Endothelial cell of umbilical vein (primary cell): ENCODE measurements around the gene IFNL3. TPM values are rescaled to one million over a fixed set of nuclear protein-coding genes. Genes with fewer than 3 reads are reported as not detected.

Experiments used
- BruUV-seq: library from RNA; stranded (reverse); fragments of 400-500 nt; replicated peaks from 2 replicates; lab custom pipeline; 2021; lab: Mats Ljungman, UMichigan
- CTCF ChIA-PET: fragments of 300-600, 350-600 bp; sonication (Branson Sonifier 250); formaldehyde crosslinking; loops from one replicate; lab custom pipeline; 2021; ENCODE audit warnings: antibody characterized with exemption, inconsistent platforms; lab: Charles Lee
- POLR2A ChIA-PET: fragments of 300-600, 350-600 bp; sonication (Branson Sonifier 250); formaldehyde crosslinking; loops from one replicate; lab custom pipeline; 2021; ENCODE audit warnings: antibody characterized with exemption, inconsistent platforms; lab: Charles Lee
- DNase-seq: peaks from one replicate; pipeline ENCODE4 v3.0.0-alpha.2; 2011; ENCODE audit warnings: low read depth, low spot score
- FAIRE-seq: peaks from 2 replicates; lab custom pipeline; 2011; peaks lifted over from hg19 to GRCh38; lab: Jason Lieb, UNC
- H2AFZ ChIP-seq: 2 replicates; pipeline ENCODE4 v1.6.0; 2012; ENCODE audit warnings: low read depth, low read length, control low read depth, inconsistent platforms
- H3K27ac ChIP-seq: 2 replicates; pipeline ENCODE4 v1.5.1; 2011; ENCODE audit warnings: low read depth, mild to moderate bottlenecking, control low read depth, low read length, moderate library complexity; ENCODE audit not compliant: insufficient read depth
- H3K27me3 ChIP-seq, 2 experiments: 2 replicates each; pipeline versions ENCODE4 v1.6.0 to v1.6.1; 2011; ENCODE audit warnings: low read length in 2 of 2, mixed read lengths in 1 of 2; ENCODE audit not compliant: control insufficient read depth in 2 of 2, insufficient read depth in 2 of 2
- H3K36me3 ChIP-seq, 2 experiments: 2 replicates in 1 of 2; 3 replicates in 1 of 2; pipeline ENCODE4 v1.5.1; 2011; ENCODE audit warnings: low read length in 2 of 2, mild to moderate bottlenecking in 1 of 2, moderate library complexity in 1 of 2; ENCODE audit not compliant: control insufficient read depth in 2 of 2, insufficient read depth in 2 of 2; ENCODE audit errors: extremely low read depth in 1 of 2
- H3K4me1 ChIP-seq: 3 replicates; pipeline ENCODE4 v1.5.1; 2011; ENCODE audit warnings: mild to moderate bottlenecking, low read length; ENCODE audit not compliant: control insufficient read depth, insufficient read depth; ENCODE audit errors: extremely low read depth
- H3K4me2 ChIP-seq: 2 replicates; pipeline ENCODE4 v1.6.1; 2011; ENCODE audit warnings: low read length, control low read depth, mixed read lengths; ENCODE audit not compliant: insufficient read depth
- H3K4me3 ChIP-seq, 3 experiments: fragments of 200-600 bp in 1 of 3; sonication (generic), shearing (Covaris generic) in 1 of 3; replicated peaks in 1 of 3; 2 replicates each; pipeline ENCODE4 v1.5.1; 2011 to 2016; ENCODE audit warnings: control low read depth in 3 of 3, low read length in 3 of 3, mild to moderate bottlenecking in 2 of 3, inconsistent platforms in 1 of 3, low read depth in 1 of 3, moderate library complexity in 1 of 3; ENCODE audit not compliant: insufficient read depth in 1 of 3
- H3K79me2 ChIP-seq: 2 replicates; pipeline ENCODE4 v1.6.0; 2012; ENCODE audit warnings: low read length, inconsistent platforms; ENCODE audit not compliant: control insufficient read depth, insufficient read depth
- H3K9ac ChIP-seq: replicated peaks from 2 replicates; pipeline ENCODE3; 2011; ENCODE audit warnings: low read length, control low read depth; ENCODE audit not compliant: insufficient read depth; ENCODE audit errors: extremely low read depth
- H3K9me1 ChIP-seq: replicated peaks from 3 replicates; pipeline ENCODE4 v1.6.0; 2011; ENCODE audit warnings: mild to moderate bottlenecking, low read length; ENCODE audit not compliant: control insufficient read depth, insufficient read depth; ENCODE audit errors: extremely low read depth
- H3K9me3 ChIP-seq: replicated peaks from 2 replicates; pipeline ENCODE4 v1.5.1; 2012; ENCODE audit warnings: low read length, inconsistent platforms; ENCODE audit not compliant: control insufficient read depth, insufficient read depth
- H4K20me1 ChIP-seq: replicated peaks from 2 replicates; pipeline ENCODE3; 2011; ENCODE audit warnings: mild to moderate bottlenecking, low read length; ENCODE audit not compliant: control insufficient read depth, insufficient read depth; ENCODE audit errors: extremely low read depth
- EZH2 ChIP-seq: IDR thresholded peaks from 2 replicates; pipeline ENCODE4 v1.6.1; 2012; ENCODE audit warnings: borderline replicate concordance, low read depth, mild to moderate bottlenecking, moderate library complexity, low read length, inconsistent platforms; ENCODE audit not compliant: severe bottlenecking
- FOS ChIP-seq: IDR thresholded peaks from 2 replicates; pipeline ENCODE4 v1.6.1; 2011; ENCODE audit warnings: mild to moderate bottlenecking, low read length, moderate library complexity, borderline replicate concordance; ENCODE audit not compliant: insufficient read depth
- GATA2 ChIP-seq: IDR thresholded peaks from 2 replicates; pipeline ENCODE4 v1.7.0; 2011; ENCODE audit warnings: low read depth, mild to moderate bottlenecking, moderate library complexity, mixed read lengths, low read length; ENCODE audit not compliant: insufficient read length, insufficient read depth
- JUN ChIP-seq: IDR thresholded peaks from 2 replicates; pipeline ENCODE4 v1.6.1; 2011; ENCODE audit warnings: borderline replicate concordance, low read depth; ENCODE audit not compliant: insufficient read length, insufficient read depth
- MYC ChIP-seq: IDR thresholded peaks from one replicate; pipeline ENCODE4 v1.6.1; 2011; ENCODE audit warnings: mild to moderate bottlenecking, low read depth, low read length
- POLR2A ChIP-seq: IDR thresholded peaks from 2 replicates; pipeline ENCODE4 v1.6.1; 2012; ENCODE audit warnings: low read depth, mild to moderate bottlenecking, control low read depth, low read length
- POLR2AphosphoS5 ChIP-seq: IDR thresholded peaks from 2 replicates; pipeline ENCODE4 v1.6.1; 2012; ENCODE audit warnings: low read depth, mild to moderate bottlenecking, control low read depth, low read length, moderate library complexity; ENCODE audit not compliant: insufficient read depth
- dilution Hi-C: fragments of 300-500 bp; cut with MboI; formaldehyde crosslinking; loops from one replicate; pipeline ENCODE4 v1.15.0; 2019; ENCODE audit warnings: low sequenced_read_pairs; ENCODE audit not compliant: extremely low pct_ligation_motif_present
- intact Hi-C: fragments of 100-400 bp; cut with micrococcal nuclease; formaldehyde crosslinking; loops from one replicate; pipeline ENCODE4 v1.10.0; 2022
- polyA plus RNA-seq, 4 experiments: library from polyadenylated mRNA; depleted of rRNA in 3 of 4; stranded (reverse) in 3 of 4; unstranded in 1 of 4; fragments of >200 nt; gene quantifications; 2 replicates each; pipeline versions ENCODE4 v1.2.1 to v1.2.3, GENCODE V29; 2011 to 2012; ENCODE audit warnings: missing spikeins in 1 of 4
- total RNA-seq: library from RNA; stranded (reverse); gene quantifications from 2 replicates; pipeline ENCODE4 v1.2.3, GENCODE V29; 2021
- TF ChIP-seq, protein P1 (sequence below): IDR thresholded peaks from 2 replicates; pipeline ENCODE4 v1.6.1; 2011; ENCODE audit not compliant: insufficient read depth, insufficient read length
- TF ChIP-seq, protein P2 (sequence below), 2 donors: IDR thresholded peaks; 1 replicate in 1 of 2; 2 replicates in 1 of 2; pipeline ENCODE4 v1.5.1; 2011; ENCODE audit warnings: low read length in 2 of 2, mild to moderate bottlenecking in 2 of 2, moderate library complexity in 2 of 2, control low read depth in 1 of 2, inconsistent platforms in 1 of 2, low read depth in 1 of 2; ENCODE audit not compliant: insufficient read depth in 1 of 2; ENCODE audit errors: extremely low read depth in 1 of 2

The IFNL3 gene
- total and polyA plus RNA-seq, 2 donors (not counting 3 experiments of a cell fraction or from before 2014, with no cell fraction given): not detected

DNA sequence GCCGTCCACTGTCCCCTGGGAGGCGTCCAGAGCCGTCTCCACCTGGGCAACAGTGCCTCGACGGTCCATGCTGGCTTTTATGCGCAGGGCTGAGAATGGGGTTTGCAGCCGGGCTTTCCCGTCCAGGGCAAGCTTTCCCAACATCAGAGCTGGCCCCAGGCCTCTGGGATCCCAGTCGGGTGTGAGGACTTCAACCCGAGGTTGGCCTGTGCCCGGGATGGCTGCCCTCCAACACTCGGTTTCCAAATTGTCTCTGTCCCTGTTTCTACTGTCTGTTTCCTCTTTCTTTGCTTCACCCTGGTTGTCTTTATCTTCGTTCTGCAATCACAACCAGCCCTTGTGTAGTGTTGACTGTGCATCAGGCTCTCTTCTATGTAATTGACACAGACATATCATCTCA, 4.0 kb upstream of the IFNL3 start, which contains the start of gene IFNL4:
TSS of gene IFNL4 (minus strand) at position 51 of the 400 bp plus-strand sequence.
- CTCF ChIA-PET: interaction anchor here (1.3 kb wide), 1 partner anchor 13 kb away, joined by 4 read pairs; no protein-coding TSS in a partner anchor
- Histone ChIP-seq H3K9me1 (no peaks in the 10 kb centered on the region), H3K4me2 (no peak within 1 kb of the TSS), H3K27ac (no peak within 1 kb of the TSS), H3K36me3 (no peaks in the 10 kb centered on the region), H4K20me1 (no peaks in the 10 kb centered on the region), H3K4me3 (no peak within 1 kb of the TSS), H3K9me3 (no peaks in the 10 kb centered on the region), H2AFZ (peak within 1 kb of the TSS; percentile 62), H3K4me1 (no peaks in the 10 kb centered on the region), H3K79me2 (no peaks in the 10 kb centered on the region), H3K9ac (no peak within 1 kb of the TSS), H3K27me3 (peaks cover 33 to 38% of the 10 kb centered on the region in 2 experiments)
- intact Hi-C loops: no loop called here
- FAIRE-seq (no peak), DNase-seq (no peak)
- no peak for TF ChIP-seq POLR2AphosphoS5
- TF ChIP-seq, protein P1, sequence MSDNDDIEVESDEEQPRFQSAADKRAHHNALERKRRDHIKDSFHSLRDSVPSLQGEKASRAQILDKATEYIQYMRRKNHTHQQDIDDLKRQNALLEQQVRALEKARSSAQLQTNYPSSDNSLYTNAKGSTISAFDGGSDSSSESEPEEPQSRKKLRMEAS: no peak
- TF ChIP-seq, protein P2, sequence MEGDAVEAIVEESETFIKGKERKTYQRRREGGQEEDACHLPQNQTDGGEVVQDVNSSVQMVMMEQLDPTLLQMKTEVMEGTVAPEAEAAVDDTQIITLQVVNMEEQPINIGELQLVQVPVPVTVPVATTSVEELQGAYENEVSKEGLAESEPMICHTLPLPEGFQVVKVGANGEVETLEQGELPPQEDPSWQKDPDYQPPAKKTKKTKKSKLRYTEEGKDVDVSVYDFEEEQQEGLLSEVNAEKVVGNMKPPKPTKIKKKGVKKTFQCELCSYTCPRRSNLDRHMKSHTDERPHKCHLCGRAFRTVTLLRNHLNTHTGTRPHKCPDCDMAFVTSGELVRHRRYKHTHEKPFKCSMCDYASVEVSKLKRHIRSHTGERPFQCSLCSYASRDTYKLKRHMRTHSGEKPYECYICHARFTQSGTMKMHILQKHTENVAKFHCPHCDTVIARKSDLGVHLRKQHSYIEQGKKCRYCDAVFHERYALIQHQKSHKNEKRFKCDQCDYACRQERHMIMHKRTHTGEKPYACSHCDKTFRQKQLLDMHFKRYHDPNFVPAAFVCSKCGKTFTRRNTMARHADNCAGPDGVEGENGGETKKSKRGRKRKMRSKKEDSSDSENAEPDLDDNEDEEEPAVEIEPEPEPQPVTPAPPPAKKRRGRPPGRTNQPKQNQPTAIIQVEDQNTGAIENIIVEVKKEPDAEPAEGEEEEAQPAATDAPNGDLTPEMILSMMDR (IDR thresholded peaks at IDR 0.05; ENCODE audit: extremely low read depth in 1 of 2, insufficient read depth in 1 of 2, low read depth in 1 of 2, low read length in 2 of 2): no peak
- TF ChIP-seq MYC: no peak
- no peak for TF ChIP-seq EZH2
- TF ChIP-seq GATA2: no peak
- no peak for TF ChIP-seq FOS
- TF ChIP-seq JUN: no peak
- no peak for TF ChIP-seq POLR2A
- BruUV-seq: no TSS peak
- POLR2A ChIA-PET: no interaction called here
- dilution Hi-C loops: no loop called here
